ENCODE measurements around the gene SLC38A8. TPM values are rescaled to one million over a fixed set of nuclear protein-coding genes. Genes with fewer than 3 reads are reported as not detected.

SLC38A8 gene
- total RNA-seq, 1 donor from 2014 or later: not detected

DNA sequence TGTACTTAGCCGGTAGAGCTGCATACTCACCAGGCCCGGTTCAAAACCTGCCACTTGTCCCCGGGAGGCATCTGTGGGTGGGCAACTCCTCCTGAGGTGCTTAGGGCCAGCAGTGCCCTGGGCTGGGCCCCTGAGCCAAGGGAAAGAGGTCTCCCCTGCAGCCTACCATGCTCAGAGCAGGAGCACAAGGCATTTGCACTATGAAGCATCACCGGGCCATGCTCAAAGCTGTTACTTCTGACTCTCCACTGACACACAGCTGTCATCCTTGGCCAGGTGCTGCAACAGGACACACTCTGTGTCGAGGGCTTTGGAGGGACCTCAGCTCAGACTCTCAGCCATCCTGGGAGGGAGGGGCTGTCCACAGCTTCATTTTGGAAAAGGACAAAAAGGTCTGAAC is 37.2 kb downstream of the SLC38A8 start:
- H3K36me3 Mint-ChIP-seq: no peaks in the 10 kb centered on the region
- H3K4me1 Mint-ChIP-seq (ENCODE audit: unreplicated experiment): no peaks in the 10 kb centered on the region
- no peak overlapping the region for H3K27ac Mint-ChIP-seq
- TF ChIP-seq, protein P1, sequence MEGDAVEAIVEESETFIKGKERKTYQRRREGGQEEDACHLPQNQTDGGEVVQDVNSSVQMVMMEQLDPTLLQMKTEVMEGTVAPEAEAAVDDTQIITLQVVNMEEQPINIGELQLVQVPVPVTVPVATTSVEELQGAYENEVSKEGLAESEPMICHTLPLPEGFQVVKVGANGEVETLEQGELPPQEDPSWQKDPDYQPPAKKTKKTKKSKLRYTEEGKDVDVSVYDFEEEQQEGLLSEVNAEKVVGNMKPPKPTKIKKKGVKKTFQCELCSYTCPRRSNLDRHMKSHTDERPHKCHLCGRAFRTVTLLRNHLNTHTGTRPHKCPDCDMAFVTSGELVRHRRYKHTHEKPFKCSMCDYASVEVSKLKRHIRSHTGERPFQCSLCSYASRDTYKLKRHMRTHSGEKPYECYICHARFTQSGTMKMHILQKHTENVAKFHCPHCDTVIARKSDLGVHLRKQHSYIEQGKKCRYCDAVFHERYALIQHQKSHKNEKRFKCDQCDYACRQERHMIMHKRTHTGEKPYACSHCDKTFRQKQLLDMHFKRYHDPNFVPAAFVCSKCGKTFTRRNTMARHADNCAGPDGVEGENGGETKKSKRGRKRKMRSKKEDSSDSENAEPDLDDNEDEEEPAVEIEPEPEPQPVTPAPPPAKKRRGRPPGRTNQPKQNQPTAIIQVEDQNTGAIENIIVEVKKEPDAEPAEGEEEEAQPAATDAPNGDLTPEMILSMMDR (conservative IDR thresholded peaks at IDR 0.05): no peak
- DNase-seq (ENCODE audit: extremely low spot score, unreplicated experiment): no peak
- H3K27me3 Mint-ChIP-seq: peaks cover 8% of the 10 kb centered on the region
- no peaks in the 10 kb centered on the region for H3K9me3 Mint-ChIP-seq
- no peak overlapping the region for H3K4me3 Mint-ChIP-seq

DNA sequence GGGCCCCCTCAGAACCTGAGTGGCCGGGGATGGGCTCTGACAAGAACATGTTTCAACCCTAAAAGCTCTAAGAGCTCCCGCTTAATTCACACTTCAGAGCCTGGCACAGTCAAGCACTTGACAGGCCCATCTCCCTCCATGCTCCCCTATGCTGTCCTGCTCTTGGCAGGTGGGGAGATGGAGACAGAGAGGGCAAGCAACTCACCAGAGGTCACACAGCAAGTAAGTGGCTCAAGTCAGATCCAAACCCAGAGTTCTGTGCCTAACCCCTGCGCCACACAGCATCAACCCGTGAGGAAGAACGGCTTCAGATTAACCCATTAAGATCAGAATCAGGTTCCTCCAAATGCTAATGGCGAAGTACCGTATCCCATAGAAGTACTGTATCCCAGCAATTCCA is 38.2 kb downstream of the SLC38A8 start:
- H3K27ac Mint-ChIP-seq: no peak overlapping the region

DNA sequence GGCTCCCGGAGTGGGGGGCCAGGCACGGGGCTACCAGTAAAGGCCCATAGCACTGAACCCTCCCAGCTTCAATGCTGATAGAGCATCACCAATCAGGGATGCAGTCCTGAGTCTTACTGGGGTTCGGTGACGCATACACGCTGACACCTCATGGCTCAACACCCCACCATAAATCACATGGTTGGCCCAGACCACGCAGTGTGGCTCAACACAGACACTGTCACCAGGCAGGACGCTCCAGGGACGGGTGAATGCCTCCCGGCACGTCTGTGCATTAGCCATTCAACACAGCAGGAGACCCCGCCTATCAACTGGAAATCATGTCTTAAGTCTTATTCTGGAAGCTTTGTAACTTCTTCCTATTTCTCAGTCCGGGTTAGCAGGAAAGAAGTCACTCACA is 39.6 kb downstream of the SLC38A8 start:
- Mint-ChIP-seq H3K36me3 (no peaks in the 10 kb centered on the region), H3K27me3 (peaks cover 8% of the 10 kb centered on the region), H3K27ac (no peak overlapping the region), H3K4me1 (ENCODE audit: unreplicated experiment) (no peaks in the 10 kb centered on the region), H3K4me3 (no peak overlapping the region), H3K9me3 (no peaks in the 10 kb centered on the region)
- DNase-seq (ENCODE audit: extremely low spot score, unreplicated experiment): no peak
- TF ChIP-seq, protein P1 (conservative IDR thresholded peaks at IDR 0.05): no peak

More for the DNA sequence above, 38.2 kb downstream of the SLC38A8 start:
- Mint-ChIP-seq H3K4me1 (ENCODE audit: unreplicated experiment) (no peaks in the 10 kb centered on the region), H3K9me3 (no peaks in the 10 kb centered on the region), H3K4me3 (no peak overlapping the region), H3K27me3 (peaks cover 8% of the 10 kb centered on the region), H3K36me3 (no peaks in the 10 kb centered on the region)
- TF ChIP-seq, protein P1 (conservative IDR thresholded peaks at IDR 0.05): no peak
- no peak for DNase-seq (ENCODE audit: extremely low spot score, unreplicated experiment)

DNA sequence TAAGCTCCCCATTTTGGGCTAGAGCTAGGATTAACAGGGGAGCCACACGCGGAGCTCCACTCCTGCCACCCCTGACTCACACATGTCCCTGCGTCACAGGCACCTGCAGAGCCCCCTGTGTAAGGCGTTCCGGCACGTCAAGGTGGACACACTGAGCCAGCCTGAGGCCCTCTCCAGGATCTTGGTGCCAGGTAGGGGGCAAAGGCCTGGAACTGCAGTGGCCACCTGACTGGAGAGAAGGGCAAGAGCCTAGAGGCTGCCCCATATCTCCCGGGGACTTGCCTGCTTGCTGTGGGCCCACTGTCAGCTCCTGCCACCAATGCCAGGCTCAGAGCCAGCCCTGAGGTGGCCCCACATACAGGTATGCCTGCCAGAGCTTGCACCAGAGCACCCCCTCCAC is 40.9 kb downstream of the SLC38A8 start:
- Mint-ChIP-seq H3K36me3 (no peaks in the 10 kb centered on the region), H3K4me1 (ENCODE audit: unreplicated experiment) (no peaks in the 10 kb centered on the region), H3K9me3 (no peaks in the 10 kb centered on the region), H3K4me3 (no peak overlapping the region), H3K27me3 (peaks cover 8% of the 10 kb centered on the region), H3K27ac (no peak overlapping the region)
- TF ChIP-seq, protein P1 (conservative IDR thresholded peaks at IDR 0.05): no peak
- no peak for DNase-seq (ENCODE audit: extremely low spot score, unreplicated experiment)

DNA sequence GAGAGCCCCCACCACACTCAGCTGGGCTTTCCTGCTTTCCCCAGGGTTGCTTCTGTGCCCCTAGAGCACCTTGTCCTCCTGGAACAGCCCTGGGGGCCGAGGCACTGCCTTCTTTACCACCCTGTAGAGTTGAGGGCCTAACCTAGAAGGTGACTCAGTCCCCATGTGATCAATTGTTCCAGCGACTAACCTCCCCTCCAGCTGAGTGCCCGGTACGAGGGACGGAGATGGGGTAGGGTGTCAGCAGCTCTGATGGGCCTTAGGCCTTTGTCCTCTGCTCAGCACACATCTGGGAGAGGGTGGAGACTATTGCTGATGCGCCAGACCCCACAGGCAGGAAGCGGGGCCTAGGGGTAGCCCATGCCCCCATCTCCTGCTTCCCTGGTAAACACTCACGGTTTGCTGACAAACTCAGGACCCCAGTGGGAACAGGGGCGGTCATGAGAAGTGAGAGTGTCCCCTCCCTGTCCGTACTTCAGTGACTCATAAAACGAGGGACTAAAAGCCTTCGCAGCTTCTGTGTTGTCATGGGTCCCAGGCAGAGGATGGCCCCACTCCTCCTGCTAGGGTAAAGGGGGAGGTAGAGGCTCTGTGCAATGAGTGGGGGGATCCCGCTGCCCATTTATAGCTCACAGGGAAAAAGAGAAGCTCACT is 41.5 kb downstream of the SLC38A8 start:
- Mint-ChIP-seq H3K4me1 (ENCODE audit: unreplicated experiment) (peaks cover 6% of the 10 kb centered on the region), H3K4me3 (no peak overlapping the region), H3K27ac (no peak overlapping the region), H3K36me3 (no peaks in the 10 kb centered on the region), H3K9me3 (no peaks in the 10 kb centered on the region), H3K27me3 (peaks cover 8% of the 10 kb centered on the region)
- no peak for DNase-seq (ENCODE audit: extremely low spot score, unreplicated experiment)
- TF ChIP-seq, protein P1 (conservative IDR thresholded peaks at IDR 0.05): no peak
